K562 (cell line): Measurements from ENCODE around the gene GPAT3. TPM values are rescaled to one million over a fixed set of nuclear protein-coding genes. Genes with fewer than 3 reads are reported as not detected.

ENCODE experiments used
- BRD4 ChIP-seq: fragments of 200-600 bp; sonication (generic); IDR thresholded peaks from 2 replicates; pipeline ENCODE4 v1.6.1; 2017; ENCODE audit warnings: inconsistent platforms
- CLOCK ChIP-seq: fragments of 250-450 bp; sonication (Bioruptor Pico); IDR thresholded peaks from 2 replicates; pipeline ENCODE4 v1.4.0; 2020; ENCODE audit warnings: mild to moderate bottlenecking, moderate library complexity, borderline replicate concordance
- GABPB2 ChIP-seq: fragments of 250-450 bp; sonication (Bioruptor Pico); conservative IDR thresholded peaks from 2 replicates; pipeline ENCODE4 v1.5.1; 2021; ENCODE audit warnings: mild to moderate bottlenecking
- HDAC3 ChIP-seq: fragments of 450-650 bp; IDR thresholded peaks from 2 replicates; pipeline ENCODE4 v1.6.1; 2018; ENCODE audit warnings: borderline replicate concordance, mild to moderate bottlenecking, moderate library complexity; ENCODE audit not compliant: partially characterized antibody
- KAT2B ChIP-seq: IDR thresholded peaks from one replicate; pipeline ENCODE4 v1.6.1; 2012; ENCODE audit warnings: low read depth, mild to moderate bottlenecking, control low read depth, inconsistent platforms, low read length, moderate library complexity
- KDM1A ChIP-seq, 2 experiments: fragments of 450-650 bp; IDR thresholded peaks; 2 replicates each; pipeline ENCODE4 v1.6.1; 2016; ENCODE audit warnings: mild to moderate bottlenecking in 2 of 2
- NR2F6 ChIP-seq: fragments of 450-650 bp; formaldehyde crosslinking; IDR thresholded peaks from 2 replicates; pipeline ENCODE4 v1.4.0; 2020; ENCODE audit warnings: mild to moderate bottlenecking
- OTX1 ChIP-seq: fragments of 450-650 bp; formaldehyde crosslinking; IDR thresholded peaks from 2 replicates; pipeline ENCODE4 v1.4.0; 2022; ENCODE audit warnings: mild to moderate bottlenecking
- PHTF2 ChIP-seq: fragments of 250-450 bp; sonication (Bioruptor Pico); IDR thresholded peaks from 2 replicates; pipeline ENCODE4 v1.5.0; 2021; ENCODE audit warnings: mild to moderate bottlenecking
- POLR2G ChIP-seq: fragments of 200-400 bp; formaldehyde crosslinking; IDR thresholded peaks from 2 replicates; pipeline ENCODE4 v1.6.1; 2017; ENCODE audit warnings: low read depth, mild to moderate bottlenecking, antibody characterized with exemption, low read length, moderate library complexity
- RBM17 ChIP-seq: fragments of 200-400 bp; formaldehyde crosslinking; IDR thresholded peaks from 2 replicates; pipeline ENCODE4 v1.6.1; 2017; ENCODE audit warnings: low read depth, mild to moderate bottlenecking, low read length, borderline replicate concordance
- SMAD4 ChIP-seq: fragments of 250-450 bp; sonication (Bioruptor Pico); conservative IDR thresholded peaks from 2 replicates; pipeline ENCODE4 v1.8.0; 2021; ENCODE audit warnings: inconsistent platforms, mild to moderate bottlenecking, moderate library complexity
- TBP ChIP-seq: optimal IDR thresholded peaks from 2 replicates; pipeline ENCODE3; 2011; ENCODE audit warnings: low read depth, low read length, improper control_type of control experiment
- WHSC1 ChIP-seq: IDR thresholded peaks from one replicate; pipeline ENCODE4 v1.6.1; 2012; ENCODE audit warnings: low read length, control low read depth, inconsistent platforms
- XRCC3 ChIP-seq: fragments of 450-650 bp; IDR thresholded peaks from 2 replicates; pipeline ENCODE4 v1.6.1; 2017; ENCODE audit warnings: mild to moderate bottlenecking, moderate library complexity
- ZNF146 ChIP-seq: IDR thresholded peaks from one replicate; pipeline ENCODE4 v1.6.1; 2018; ENCODE audit warnings: missing compliant biosample characterization; ENCODE audit not compliant: unreplicated experiment
- polyA plus RNA-seq, 8 experiments: library from polyadenylated mRNA; depleted of rRNA in 4 of 8; stranded (reverse) in 5 of 8; unstranded in 3 of 8; fragments of >200 nt; fragmentation: Nextera tagmentation in 2 of 8; fragmentation: Illumina TruSeq in 1 of 8; extraction: Ambion mirVana in 2 of 8; extraction: Trizol in 1 of 8; gene quantifications; 2 replicates each; pipeline versions ENCODE4 v1.2.1 to v1.2.3, GENCODE V29; 2011 to 2014; ENCODE audit warnings: inconsistent platforms in 1 of 8, missing spikeins in 1 of 8
- total RNA-seq, 7 experiments: library from RNA; depleted of rRNA in 6 of 7; stranded (reverse); fragments of >200 nt in 6 of 7; fragmentation: Illumina TruSeq in 2 of 7; extraction: Trizol in 2 of 7; gene quantifications; 2 replicates each; pipeline versions ENCODE4 v1.2.1 to v1.2.3, GENCODE V29; 2011 to 2021; ENCODE audit warnings: low replicate concordance in 1 of 7
- TF ChIP-seq, protein P1 (sequence below): IDR thresholded peaks from 2 replicates; pipeline ENCODE4 v1.6.1; 2011; ENCODE audit warnings: borderline replicate concordance, low read depth, mild to moderate bottlenecking, moderate library complexity, low read length; ENCODE audit not compliant: insufficient read depth, poor library complexity, severe bottlenecking
- TF ChIP-seq, protein P2 (sequence below): fragments of 450-650 bp; IDR thresholded peaks from 2 replicates; pipeline ENCODE4 v1.6.1; 2016; ENCODE audit warnings: antibody characterized with exemption
- TF ChIP-seq, protein P3 (sequence below): fragments of 150-350 bp; IDR thresholded peaks from 2 replicates; pipeline ENCODE4 v1.6.1; 2014; ENCODE audit warnings: low read depth, mild to moderate bottlenecking, low read length, borderline replicate concordance

GPAT3 gene
- total and polyA plus RNA-seq, 9 of the 15 experiments (the other 6 are each of a cell fraction or from before 2014, with no cell fraction given), result 4.1 to 16.1 (median 13.1) TPM

DNA sequence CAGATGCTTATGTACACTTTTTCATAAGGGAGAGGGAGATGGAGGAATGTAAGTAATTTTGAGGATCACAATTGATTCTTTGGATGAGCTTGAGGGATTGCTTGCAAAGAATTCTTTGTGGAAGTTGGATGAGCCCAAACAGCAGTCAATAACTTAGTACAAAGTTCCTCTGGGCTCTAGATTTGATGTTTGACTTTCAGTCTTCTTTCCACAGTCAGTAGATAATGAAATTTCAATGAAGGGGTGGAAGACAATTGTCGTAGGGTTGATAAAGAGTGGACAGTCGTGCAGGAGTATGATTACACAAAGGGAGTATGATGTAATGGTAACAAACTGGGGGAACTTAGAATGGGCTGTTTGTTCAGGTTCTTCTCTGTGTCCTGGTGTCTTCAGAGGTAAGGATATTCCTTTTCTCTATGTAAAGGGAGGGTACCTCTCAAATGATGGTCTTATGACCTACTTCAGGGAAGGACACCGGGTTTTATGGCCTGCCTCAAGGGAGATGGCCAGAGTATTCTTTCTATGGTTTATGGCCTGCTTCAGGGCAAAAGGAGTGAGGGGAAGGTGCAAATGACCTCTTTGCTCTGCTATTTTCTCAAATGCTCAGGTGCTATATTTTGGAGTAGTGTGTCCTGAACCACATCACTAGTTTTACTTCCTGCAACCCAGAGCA is 49.3 kb upstream of the GPAT3 start (continued):
- TF ChIP-seq ZNF146 (CRISPR knock-in tag), result no peak
- no peak for TF ChIP-seq BRD4
- TF ChIP-seq TBP, result peak; percentile 22
- TF ChIP-seq OTX1 (CRISPR knock-in tag), result no peak
- TF ChIP-seq KDM1A (IDR thresholded peaks at IDR 0.05), result no peak
- no peak for TF ChIP-seq WHSC1
- TF ChIP-seq, protein P1, sequence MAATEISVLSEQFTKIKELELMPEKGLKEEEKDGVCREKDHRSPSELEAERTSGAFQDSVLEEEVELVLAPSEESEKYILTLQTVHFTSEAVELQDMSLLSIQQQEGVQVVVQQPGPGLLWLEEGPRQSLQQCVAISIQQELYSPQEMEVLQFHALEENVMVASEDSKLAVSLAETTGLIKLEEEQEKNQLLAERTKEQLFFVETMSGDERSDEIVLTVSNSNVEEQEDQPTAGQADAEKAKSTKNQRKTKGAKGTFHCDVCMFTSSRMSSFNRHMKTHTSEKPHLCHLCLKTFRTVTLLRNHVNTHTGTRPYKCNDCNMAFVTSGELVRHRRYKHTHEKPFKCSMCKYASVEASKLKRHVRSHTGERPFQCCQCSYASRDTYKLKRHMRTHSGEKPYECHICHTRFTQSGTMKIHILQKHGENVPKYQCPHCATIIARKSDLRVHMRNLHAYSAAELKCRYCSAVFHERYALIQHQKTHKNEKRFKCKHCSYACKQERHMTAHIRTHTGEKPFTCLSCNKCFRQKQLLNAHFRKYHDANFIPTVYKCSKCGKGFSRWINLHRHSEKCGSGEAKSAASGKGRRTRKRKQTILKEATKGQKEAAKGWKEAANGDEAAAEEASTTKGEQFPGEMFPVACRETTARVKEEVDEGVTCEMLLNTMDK, result no peak
- TF ChIP-seq SMAD4 (CRISPR knock-in tag), result no peak; the same call in 1 of the 2 replicates
- TF ChIP-seq HDAC3, result no peak
- no peak for TF ChIP-seq NR2F6 (CRISPR knock-in tag)
- TF ChIP-seq XRCC3, result no peak
- TF ChIP-seq KAT2B, result no peak
- TF ChIP-seq PHTF2 (CRISPR knock-in tag), result no peak
- TF ChIP-seq, protein P2, sequence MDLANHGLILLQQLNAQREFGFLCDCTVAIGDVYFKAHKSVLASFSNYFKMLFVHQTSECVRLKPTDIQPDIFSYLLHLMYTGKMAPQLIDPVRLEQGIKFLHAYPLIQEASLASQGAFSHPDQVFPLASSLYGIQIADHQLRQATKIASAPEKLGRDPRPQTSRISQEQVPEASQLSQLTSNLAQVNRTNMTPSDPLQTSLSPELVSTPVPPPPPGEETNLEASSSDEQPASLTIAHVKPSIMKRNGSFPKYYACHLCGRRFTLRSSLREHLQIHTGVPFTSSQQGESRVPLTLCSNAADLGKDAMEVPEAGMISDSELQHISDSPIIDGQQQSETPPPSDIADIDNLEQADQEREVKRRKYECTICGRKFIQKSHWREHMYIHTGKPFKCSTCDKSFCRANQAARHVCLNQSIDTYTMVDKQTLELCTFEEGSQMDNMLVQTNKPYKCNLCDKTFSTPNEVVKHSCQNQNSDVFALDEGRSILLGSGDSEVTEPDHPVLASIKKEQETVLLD, result no peak
- TF ChIP-seq RBM17, result no peak
- TF ChIP-seq CLOCK (CRISPR knock-in tag), result no peak
- TF ChIP-seq POLR2G, result no peak
- no peak for TF ChIP-seq GABPB2 (CRISPR knock-in tag)
- TF ChIP-seq, protein P3, sequence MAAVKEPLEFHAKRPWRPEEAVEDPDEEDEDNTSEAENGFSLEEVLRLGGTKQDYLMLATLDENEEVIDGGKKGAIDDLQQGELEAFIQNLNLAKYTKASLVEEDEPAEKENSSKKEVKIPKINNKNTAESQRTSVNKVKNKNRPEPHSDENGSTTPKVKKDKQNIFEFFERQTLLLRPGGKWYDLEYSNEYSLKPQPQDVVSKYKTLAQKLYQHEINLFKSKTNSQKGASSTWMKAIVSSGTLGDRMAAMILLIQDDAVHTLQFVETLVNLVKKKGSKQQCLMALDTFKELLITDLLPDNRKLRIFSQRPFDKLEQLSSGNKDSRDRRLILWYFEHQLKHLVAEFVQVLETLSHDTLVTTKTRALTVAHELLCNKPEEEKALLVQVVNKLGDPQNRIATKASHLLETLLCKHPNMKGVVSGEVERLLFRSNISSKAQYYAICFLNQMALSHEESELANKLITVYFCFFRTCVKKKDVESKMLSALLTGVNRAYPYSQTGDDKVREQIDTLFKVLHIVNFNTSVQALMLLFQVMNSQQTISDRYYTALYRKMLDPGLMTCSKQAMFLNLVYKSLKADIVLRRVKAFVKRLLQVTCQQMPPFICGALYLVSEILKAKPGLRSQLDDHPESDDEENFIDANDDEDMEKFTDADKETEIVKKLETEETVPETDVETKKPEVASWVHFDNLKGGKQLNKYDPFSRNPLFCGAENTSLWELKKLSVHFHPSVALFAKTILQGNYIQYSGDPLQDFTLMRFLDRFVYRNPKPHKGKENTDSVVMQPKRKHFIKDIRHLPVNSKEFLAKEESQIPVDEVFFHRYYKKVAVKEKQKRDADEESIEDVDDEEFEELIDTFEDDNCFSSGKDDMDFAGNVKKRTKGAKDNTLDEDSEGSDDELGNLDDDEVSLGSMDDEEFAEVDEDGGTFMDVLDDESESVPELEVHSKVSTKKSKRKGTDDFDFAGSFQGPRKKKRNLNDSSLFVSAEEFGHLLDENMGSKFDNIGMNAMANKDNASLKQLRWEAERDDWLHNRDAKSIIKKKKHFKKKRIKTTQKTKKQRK, result no peak
